HepG2 (cell line): Measurements from ENCODE around the gene CACNA2D1.

Source experiments
- CCAR2 ChIP-seq: fragments of 200-400 bp; formaldehyde crosslinking; optimal IDR thresholded peaks from 2 replicates; pipeline ENCODE3; 2018; ENCODE audit warnings: low read depth, mild to moderate bottlenecking, low read length, moderate library complexity
- FOXK2 ChIP-seq: fragments of 450-650 bp; IDR thresholded peaks from 2 replicates; pipeline ENCODE4 v1.6.1; 2016
- HCFC1 ChIP-seq: fragments of 150-350 bp; IDR thresholded peaks from 2 replicates; pipeline ENCODE4 v1.6.1; 2014; ENCODE audit warnings: low read depth, low read length
- JUNB ChIP-seq: sonication (generic); formaldehyde crosslinking; IDR thresholded peaks from 2 replicates; pipeline ENCODE4 v1.8.0; 2022; ENCODE audit warnings: missing genetic modification reagents, mild to moderate bottlenecking, borderline replicate concordance
- TBP ChIP-seq: sonication (generic); formaldehyde crosslinking; IDR thresholded peaks from 2 replicates; pipeline ENCODE4 v1.5.0; 2020; ENCODE audit warnings: missing genetic modification reagents
- ZMAT3 ChIP-seq: sonication (generic); formaldehyde crosslinking; conservative IDR thresholded peaks from 2 replicates; pipeline ENCODE4 v1.7.0; 2021; ENCODE audit warnings: missing genetic modification reagents
- ZNF124 ChIP-seq: sonication (generic); formaldehyde crosslinking; IDR thresholded peaks from 2 replicates; pipeline ENCODE4 v1.4.0; 2020; ENCODE audit warnings: missing genetic modification reagents
- ZNF24 ChIP-seq: fragments of 450-650 bp; IDR thresholded peaks from 2 replicates; pipeline ENCODE4 v1.6.1; 2017; ENCODE audit warnings: antibody characterized with exemption, mild to moderate bottlenecking
- TF ChIP-seq, protein P1 (sequence below): sonication (generic); formaldehyde crosslinking; IDR thresholded peaks from 2 replicates; pipeline ENCODE4 v1.5.0; 2020; ENCODE audit warnings: mild to moderate bottlenecking, missing genetic modification reagents, moderate library complexity
- TF ChIP-seq, protein P2 (sequence below): sonication (generic); formaldehyde crosslinking; IDR thresholded peaks from 2 replicates; pipeline ENCODE4 v1.4.0; 2020; ENCODE audit warnings: missing genetic modification reagents
- TF ChIP-seq, protein P3 (sequence below): sonication (generic); formaldehyde crosslinking; IDR thresholded peaks from 2 replicates; pipeline ENCODE4 v1.4.0; 2020; ENCODE audit warnings: mild to moderate bottlenecking, missing genetic modification reagents

DNA sequence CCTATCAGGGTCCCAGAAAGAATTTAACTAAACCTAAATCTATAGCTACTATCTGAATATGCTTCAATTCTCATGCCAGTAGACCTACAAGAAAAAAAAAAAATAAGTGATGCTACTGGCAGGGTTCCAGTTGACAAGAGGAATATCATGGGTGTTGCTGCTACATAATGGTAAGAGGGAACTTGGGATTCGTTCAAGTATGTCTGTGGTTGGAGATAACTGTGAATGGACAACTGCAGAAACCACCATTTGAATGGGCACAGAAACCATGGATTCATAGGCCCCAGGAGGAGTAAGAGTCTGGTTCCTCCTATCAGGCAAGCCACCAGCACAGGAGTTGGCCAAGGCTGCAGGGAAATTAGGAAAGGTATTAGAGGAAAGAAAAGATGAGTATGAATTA lies 386.1 kb downstream of the CACNA2D1 start:
- no peak for TF ChIP-seq CCAR2
- no peak for TF ChIP-seq HCFC1
- no peak for TF ChIP-seq ZNF24
- TF ChIP-seq JUNB (CRISPR knock-in tag), result no peak
- no peak for TF ChIP-seq TBP (CRISPR knock-in tag)
- TF ChIP-seq, protein P1, sequence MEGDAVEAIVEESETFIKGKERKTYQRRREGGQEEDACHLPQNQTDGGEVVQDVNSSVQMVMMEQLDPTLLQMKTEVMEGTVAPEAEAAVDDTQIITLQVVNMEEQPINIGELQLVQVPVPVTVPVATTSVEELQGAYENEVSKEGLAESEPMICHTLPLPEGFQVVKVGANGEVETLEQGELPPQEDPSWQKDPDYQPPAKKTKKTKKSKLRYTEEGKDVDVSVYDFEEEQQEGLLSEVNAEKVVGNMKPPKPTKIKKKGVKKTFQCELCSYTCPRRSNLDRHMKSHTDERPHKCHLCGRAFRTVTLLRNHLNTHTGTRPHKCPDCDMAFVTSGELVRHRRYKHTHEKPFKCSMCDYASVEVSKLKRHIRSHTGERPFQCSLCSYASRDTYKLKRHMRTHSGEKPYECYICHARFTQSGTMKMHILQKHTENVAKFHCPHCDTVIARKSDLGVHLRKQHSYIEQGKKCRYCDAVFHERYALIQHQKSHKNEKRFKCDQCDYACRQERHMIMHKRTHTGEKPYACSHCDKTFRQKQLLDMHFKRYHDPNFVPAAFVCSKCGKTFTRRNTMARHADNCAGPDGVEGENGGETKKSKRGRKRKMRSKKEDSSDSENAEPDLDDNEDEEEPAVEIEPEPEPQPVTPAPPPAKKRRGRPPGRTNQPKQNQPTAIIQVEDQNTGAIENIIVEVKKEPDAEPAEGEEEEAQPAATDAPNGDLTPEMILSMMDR (CRISPR knock-in tag), result no peak
- TF ChIP-seq FOXK2, result no peak
- TF ChIP-seq, protein P2, sequence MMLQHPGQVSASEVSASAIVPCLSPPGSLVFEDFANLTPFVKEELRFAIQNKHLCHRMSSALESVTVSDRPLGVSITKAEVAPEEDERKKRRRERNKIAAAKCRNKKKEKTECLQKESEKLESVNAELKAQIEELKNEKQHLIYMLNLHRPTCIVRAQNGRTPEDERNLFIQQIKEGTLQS (CRISPR knock-in tag), result no peak
- TF ChIP-seq ZMAT3 (CRISPR knock-in tag), result no peak
- TF ChIP-seq ZNF124, result no peak
- TF ChIP-seq, protein P3, sequence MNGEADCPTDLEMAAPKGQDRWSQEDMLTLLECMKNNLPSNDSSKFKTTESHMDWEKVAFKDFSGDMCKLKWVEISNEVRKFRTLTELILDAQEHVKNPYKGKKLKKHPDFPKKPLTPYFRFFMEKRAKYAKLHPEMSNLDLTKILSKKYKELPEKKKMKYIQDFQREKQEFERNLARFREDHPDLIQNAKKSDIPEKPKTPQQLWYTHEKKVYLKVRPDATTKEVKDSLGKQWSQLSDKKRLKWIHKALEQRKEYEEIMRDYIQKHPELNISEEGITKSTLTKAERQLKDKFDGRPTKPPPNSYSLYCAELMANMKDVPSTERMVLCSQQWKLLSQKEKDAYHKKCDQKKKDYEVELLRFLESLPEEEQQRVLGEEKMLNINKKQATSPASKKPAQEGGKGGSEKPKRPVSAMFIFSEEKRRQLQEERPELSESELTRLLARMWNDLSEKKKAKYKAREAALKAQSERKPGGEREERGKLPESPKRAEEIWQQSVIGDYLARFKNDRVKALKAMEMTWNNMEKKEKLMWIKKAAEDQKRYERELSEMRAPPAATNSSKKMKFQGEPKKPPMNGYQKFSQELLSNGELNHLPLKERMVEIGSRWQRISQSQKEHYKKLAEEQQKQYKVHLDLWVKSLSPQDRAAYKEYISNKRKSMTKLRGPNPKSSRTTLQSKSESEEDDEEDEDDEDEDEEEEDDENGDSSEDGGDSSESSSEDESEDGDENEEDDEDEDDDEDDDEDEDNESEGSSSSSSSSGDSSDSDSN, result no peak
